K562 (cell line): ENCODE data around the gene MS4A5. TPM values are rescaled to one million over a fixed set of nuclear protein-coding genes. Genes with fewer than 3 reads are reported as not detected.

Experiments used
- ATAC-seq: fragments of 200-7000 bp; cut with Tn5 transposase; 3 replicates; pipeline ENCODE4 v1.9.1; 2020; ENCODE audit warnings: moderate library complexity
- BruUV-seq: library from RNA; stranded (reverse); fragments of 400-500 nt; replicated peaks from 2 replicates; lab custom pipeline; 2021; lab: Mats Ljungman, UMichigan
- CTCF ChIA-PET: fragments of 300-600 bp; formaldehyde crosslinking; extraction: SDS; loops from one replicate; lab custom pipeline; 2021; ENCODE audit warnings: low intra/inter-chr PET ratio; lab: Yijun Ruan, JAX
- POLR2A ChIA-PET: fragments of 300-600, 350-650 bp; sonication (Branson Sonifier 250); formaldehyde crosslinking; extraction: SDS; loops from one replicate; lab custom pipeline; 2021; ENCODE audit warnings: antibody characterized with exemption, inconsistent platforms; lab: Yijun Ruan, JAX
- DNase-seq, 4 experiments: peaks; one replicate each; pipeline versions ENCODE4 v3.0.0 to v3.0.0-alpha.2; 2011 to 2018; ENCODE audit warnings: low spot score in 3 of 4, mixed read lengths in 3 of 4; ENCODE audit errors: extremely low read depth in 1 of 4
- FAIRE-seq: peaks from 2 replicates; lab custom pipeline; 2011; peaks lifted over from hg19 to GRCh38; lab: Jason Lieb, UNC
- H2AFZ ChIP-seq: 2 replicates; pipeline ENCODE4 v1.6.0; 2011; ENCODE audit warnings: low read depth, low read length, control low read depth, inconsistent platforms
- H3K27ac ChIP-seq: fragments of 200-600 bp; 3 replicates; pipeline ENCODE4 v1.8.0; 2011; ENCODE audit warnings: low read depth, mild to moderate bottlenecking, control low read depth, inconsistent platforms, low read length, moderate library complexity, mixed read lengths; ENCODE audit errors: extremely low read depth
- H3K27me3 ChIP-seq, 2 experiments: fragments of 300-600 bp in 1 of 2; 2 replicates in 1 of 2; 3 replicates in 1 of 2; pipeline versions ENCODE4 v1.6.0 to v1.8.0; 2011; ENCODE audit warnings: inconsistent platforms in 2 of 2, low read length in 2 of 2, mild to moderate bottlenecking in 1 of 2, mixed read lengths in 1 of 2, moderate library complexity in 1 of 2; ENCODE audit not compliant: control insufficient read depth in 2 of 2, insufficient read depth in 2 of 2
- H3K36me3 ChIP-seq: fragments of 300-600 bp; 3 replicates; pipeline ENCODE4 v1.8.0; 2011; ENCODE audit warnings: mild to moderate bottlenecking, low read length, inconsistent platforms; ENCODE audit not compliant: control insufficient read depth, insufficient read depth
- H3K4me1 ChIP-seq, 2 experiments: fragments of 200-600 bp in 1 of 2; replicated peaks in 1 of 2; 2 replicates in 1 of 2; 3 replicates in 1 of 2; pipeline versions ENCODE4 v1.5.1 to v1.8.0; 2011; ENCODE audit warnings: inconsistent platforms in 2 of 2, low read length in 2 of 2, mild to moderate bottlenecking in 1 of 2, mixed read lengths in 1 of 2, moderate library complexity in 1 of 2; ENCODE audit not compliant: control insufficient read depth in 2 of 2, insufficient read depth in 2 of 2
- H3K4me2 ChIP-seq: 2 replicates; pipeline ENCODE4 v1.6.1; 2011; ENCODE audit warnings: low read length, control low read depth, inconsistent platforms, mixed read lengths; ENCODE audit not compliant: insufficient read depth
- H3K4me3 ChIP-seq: fragments of 200-600 bp; sonication (generic), shearing (Covaris generic); 2 replicates; pipeline ENCODE4 v1.5.1; 2016; ENCODE audit warnings: control low read depth, inconsistent platforms
- H3K79me2 ChIP-seq: fragments of 200-600 bp; 3 replicates; pipeline ENCODE4 v1.8.0; 2011; ENCODE audit warnings: low read length, inconsistent platforms; ENCODE audit not compliant: control insufficient read depth, insufficient read depth
- H3K9ac ChIP-seq, 2 experiments: 2 replicates each; pipeline versions ENCODE4 v1.6.0 to v1.6.1; 2011; ENCODE audit warnings: low read depth in 2 of 2, low read length in 2 of 2, control low read depth in 1 of 2, inconsistent platforms in 1 of 2, mild to moderate bottlenecking in 1 of 2, mixed read lengths in 1 of 2; ENCODE audit not compliant: insufficient read depth in 1 of 2
- H3K9me1 ChIP-seq: one replicate; pipeline ENCODE4 v1.6.0; 2011; ENCODE audit warnings: inconsistent platforms, mild to moderate bottlenecking, low read length, moderate library complexity; ENCODE audit not compliant: control insufficient read depth, insufficient read depth
- H3K9me3 ChIP-seq: replicated peaks from 2 replicates; pipeline ENCODE4 v1.5.1; 2011; ENCODE audit warnings: low read depth, low read length, inconsistent platforms; ENCODE audit not compliant: control insufficient read depth, insufficient read depth
- H4K20me1 ChIP-seq: replicated peaks from 2 replicates; pipeline ENCODE4 v1.6.1; 2011; ENCODE audit warnings: low read length, inconsistent platforms, mixed read lengths; ENCODE audit not compliant: control insufficient read depth, insufficient read depth
- HNRNPK ChIP-seq: fragments of 200-400 bp; formaldehyde crosslinking; IDR thresholded peaks from one replicate; pipeline ENCODE4 v1.6.1; 2018; ENCODE audit warnings: mild to moderate bottlenecking, low read depth, low read length; ENCODE audit not compliant: poor library complexity, severe bottlenecking
- MAZ ChIP-seq, 2 experiments: fragments of 450-650 bp in 1 of 2; sonication (generic) in 1 of 2; formaldehyde crosslinking; IDR thresholded peaks in 1 of 2; conservative IDR thresholded peaks in 1 of 2; 2 replicates each; pipeline versions ENCODE4 v1.4.0 to v1.5.0; 2020; ENCODE audit warnings: mild to moderate bottlenecking in 1 of 2, missing genetic modification reagents in 1 of 2
- NCOR1 ChIP-seq: fragments of 450-650 bp; IDR thresholded peaks from 2 replicates; pipeline ENCODE4 v1.6.1; 2016; ENCODE audit warnings: mild to moderate bottlenecking, moderate library complexity
- NFATC3 ChIP-seq: fragments of 450-650 bp; IDR thresholded peaks from 2 replicates; pipeline ENCODE4 v1.6.1; 2017; ENCODE audit warnings: mild to moderate bottlenecking
- PPARD ChIP-seq: fragments of 250-450 bp; sonication (Bioruptor Pico); IDR thresholded peaks from 2 replicates; pipeline ENCODE4 v1.8.0; 2022; ENCODE audit warnings: inconsistent platforms, mild to moderate bottlenecking, moderate library complexity
- RAD21 ChIP-seq, 2 experiments: fragments of 250-450 bp in 1 of 2; fragments of 450-650 bp in 1 of 2; sonication (Bioruptor Pico) in 1 of 2; formaldehyde crosslinking in 1 of 2; IDR thresholded peaks in 1 of 2; conservative IDR thresholded peaks in 1 of 2; 2 replicates each; pipeline versions ENCODE4 v1.4.0 to v1.8.0; 2020 to 2022; ENCODE audit warnings: mild to moderate bottlenecking in 2 of 2, moderate library complexity in 1 of 2
- SMAD1 ChIP-seq: fragments of 150-350 bp; IDR thresholded peaks from 2 replicates; pipeline ENCODE4 v1.6.1; 2014; ENCODE audit warnings: low read length, low read depth; ENCODE audit not compliant: partially characterized antibody
- SP1 ChIP-seq: sonication (generic); formaldehyde crosslinking; IDR thresholded peaks from 2 replicates; pipeline ENCODE4 v1.8.1; 2022; ENCODE audit warnings: mild to moderate bottlenecking, missing genetic modification reagents
- STAT5A ChIP-seq: IDR thresholded peaks from 2 replicates; pipeline ENCODE4 v1.6.1; 2012; ENCODE audit warnings: low read length, inconsistent platforms, borderline replicate concordance
- ZNF146 ChIP-seq: IDR thresholded peaks from one replicate; pipeline ENCODE4 v1.6.1; 2018; ENCODE audit warnings: missing compliant biosample characterization; ENCODE audit not compliant: unreplicated experiment
- ZNF778 ChIP-seq: fragments of 450-650 bp; formaldehyde crosslinking; IDR thresholded peaks from 2 replicates; pipeline ENCODE4 v1.4.0; 2020; ENCODE audit warnings: mild to moderate bottlenecking, moderate library complexity
- WGBS: fragments of 100-300 bp; shearing (Covaris generic); methylation state at CpG from one replicate; pipeline ENCODE4 v1.1.6; 2016; ENCODE audit warnings: low coverage, mixed read lengths; ENCODE audit not compliant: insufficient coverage; ENCODE audit errors: missing lambda C conversion rate; 5-methylcytosine and 5-hydroxymethylcytosine counted together
- in situ Hi-C: fragments of 300-500 bp; cut with MboI; formaldehyde crosslinking; loops from 4 replicates; pipeline ENCODE4 v1.15.0; 2018; ENCODE audit warnings: inconsistent platforms, mixed read lengths
- intact Hi-C: fragments of 100-400 bp; cut with micrococcal nuclease; formaldehyde crosslinking; loops from 2 replicates; pipeline ENCODE4 v1.14.2; 2022
- polyA plus RNA-seq, 8 experiments: library from polyadenylated mRNA; depleted of rRNA in 4 of 8; stranded (reverse) in 5 of 8; unstranded in 3 of 8; fragments of >200 nt; fragmentation: Nextera tagmentation in 2 of 8; fragmentation: Illumina TruSeq in 1 of 8; extraction: Ambion mirVana in 2 of 8; extraction: Trizol in 1 of 8; gene quantifications; 2 replicates each; pipeline versions ENCODE4 v1.2.1 to v1.2.3, GENCODE V29; 2011 to 2014; ENCODE audit warnings: inconsistent platforms in 1 of 8, missing spikeins in 1 of 8
- total RNA-seq, 7 experiments: library from RNA; depleted of rRNA in 6 of 7; stranded (reverse); fragments of >200 nt in 6 of 7; fragmentation: Illumina TruSeq in 2 of 7; extraction: Trizol in 2 of 7; gene quantifications; 2 replicates each; pipeline versions ENCODE4 v1.2.1 to v1.2.3, GENCODE V29; 2011 to 2021; ENCODE audit warnings: low replicate concordance in 1 of 7
- TF ChIP-seq, protein P1 (sequence below): sonication (generic); formaldehyde crosslinking; IDR thresholded peaks from 2 replicates; pipeline ENCODE4 v1.8.0; 2022; ENCODE audit warnings: mild to moderate bottlenecking, missing genetic modification reagents
- TF ChIP-seq, protein P2 (sequence below), 2 experiments: fragments of 150-350 bp in 1 of 2; IDR thresholded peaks; 2 replicates each; pipeline ENCODE4 v1.6.1; 2012 to 2016; ENCODE audit warnings: low read depth in 2 of 2, low read length in 2 of 2, mild to moderate bottlenecking in 1 of 2, moderate library complexity in 1 of 2
- TF ChIP-seq, protein P3 (sequence below): IDR thresholded peaks from 2 replicates; pipeline ENCODE4 v1.6.1; 2016; ENCODE audit warnings: missing genetic modification characterization, missing compliant biosample characterization

The MS4A5 gene
- total and polyA plus RNA-seq, 9 of the 15 experiments (the other 6 are each of a cell fraction or from before 2014, with no cell fraction given) = not detected

DNA sequence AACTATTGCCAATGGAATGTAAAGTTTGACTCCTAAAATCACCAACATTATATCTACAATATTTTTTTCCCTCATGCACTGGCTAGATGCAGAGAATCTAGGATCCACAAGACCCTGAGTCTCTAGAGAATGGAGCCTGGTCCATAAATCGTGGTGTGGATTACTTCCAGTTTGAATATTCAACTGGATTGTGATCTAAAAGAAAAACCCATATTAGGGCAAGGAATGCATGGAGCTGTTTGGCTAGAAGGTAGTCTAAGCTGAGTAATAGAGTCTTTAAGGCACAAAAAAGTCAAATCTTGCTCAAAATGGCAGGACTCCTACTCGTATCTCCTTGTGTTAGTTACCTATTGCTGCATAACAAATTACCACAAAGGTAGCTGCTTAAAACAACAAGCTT is 9.4 kb upstream of the MS4A5 start:
- ChIA-PET POLR2A (no interaction called here), CTCF (interaction anchor here (0.7 kb wide), 1 partner anchor 12 kb away, joined by 3 read pairs; no protein-coding TSS in a partner anchor)
- Histone ChIP-seq H4K20me1 (no peaks in the 10 kb centered on the region), H3K9me1 (no peaks in the 10 kb centered on the region), H3K79me2 (no peaks in the 10 kb centered on the region), H2AFZ (no peak overlapping the region), H3K27ac (no peak overlapping the region), H3K27me3 (no peaks in the 10 kb centered on the region), H3K4me3 (no peak overlapping the region), H3K36me3 (no peaks in the 10 kb centered on the region), H3K4me2 (no peak overlapping the region), H3K4me1 (no peaks in the 10 kb centered on the region), H3K9me3 (no peaks in the 10 kb centered on the region), H3K9ac (no peak overlapping the region)
- BruUV-seq = no TSS peak
- in situ Hi-C loops (no loop called here), intact Hi-C loops (no loop called here)
- 0% methylated on average over 2 of the region's 2 CpGs for WGBS
- DNase-seq (no peak), ATAC-seq (no peak), FAIRE-seq (no peak)
- no peak for TF ChIP-seq SP1
- TF ChIP-seq NCOR1 = no peak
- TF ChIP-seq, protein P1, sequence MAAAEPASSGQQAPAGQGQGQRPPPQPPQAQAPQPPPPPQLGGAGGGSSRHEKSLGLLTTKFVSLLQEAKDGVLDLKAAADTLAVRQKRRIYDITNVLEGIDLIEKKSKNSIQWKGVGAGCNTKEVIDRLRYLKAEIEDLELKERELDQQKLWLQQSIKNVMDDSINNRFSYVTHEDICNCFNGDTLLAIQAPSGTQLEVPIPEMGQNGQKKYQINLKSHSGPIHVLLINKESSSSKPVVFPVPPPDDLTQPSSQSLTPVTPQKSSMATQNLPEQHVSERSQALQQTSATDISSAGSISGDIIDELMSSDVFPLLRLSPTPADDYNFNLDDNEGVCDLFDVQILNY (CRISPR knock-in tag) = no peak
- no peak for TF ChIP-seq NFATC3
- TF ChIP-seq, protein P2, sequence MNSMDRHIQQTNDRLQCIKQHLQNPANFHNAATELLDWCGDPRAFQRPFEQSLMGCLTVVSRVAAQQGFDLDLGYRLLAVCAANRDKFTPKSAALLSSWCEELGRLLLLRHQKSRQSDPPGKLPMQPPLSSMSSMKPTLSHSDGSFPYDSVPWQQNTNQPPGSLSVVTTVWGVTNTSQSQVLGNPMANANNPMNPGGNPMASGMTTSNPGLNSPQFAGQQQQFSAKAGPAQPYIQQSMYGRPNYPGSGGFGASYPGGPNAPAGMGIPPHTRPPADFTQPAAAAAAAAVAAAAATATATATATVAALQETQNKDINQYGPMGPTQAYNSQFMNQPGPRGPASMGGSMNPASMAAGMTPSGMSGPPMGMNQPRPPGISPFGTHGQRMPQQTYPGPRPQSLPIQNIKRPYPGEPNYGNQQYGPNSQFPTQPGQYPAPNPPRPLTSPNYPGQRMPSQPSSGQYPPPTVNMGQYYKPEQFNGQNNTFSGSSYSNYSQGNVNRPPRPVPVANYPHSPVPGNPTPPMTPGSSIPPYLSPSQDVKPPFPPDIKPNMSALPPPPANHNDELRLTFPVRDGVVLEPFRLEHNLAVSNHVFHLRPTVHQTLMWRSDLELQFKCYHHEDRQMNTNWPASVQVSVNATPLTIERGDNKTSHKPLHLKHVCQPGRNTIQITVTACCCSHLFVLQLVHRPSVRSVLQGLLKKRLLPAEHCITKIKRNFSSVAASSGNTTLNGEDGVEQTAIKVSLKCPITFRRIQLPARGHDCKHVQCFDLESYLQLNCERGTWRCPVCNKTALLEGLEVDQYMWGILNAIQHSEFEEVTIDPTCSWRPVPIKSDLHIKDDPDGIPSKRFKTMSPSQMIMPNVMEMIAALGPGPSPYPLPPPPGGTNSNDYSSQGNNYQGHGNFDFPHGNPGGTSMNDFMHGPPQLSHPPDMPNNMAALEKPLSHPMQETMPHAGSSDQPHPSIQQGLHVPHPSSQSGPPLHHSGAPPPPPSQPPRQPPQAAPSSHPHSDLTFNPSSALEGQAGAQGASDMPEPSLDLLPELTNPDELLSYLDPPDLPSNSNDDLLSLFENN (IDR thresholded peaks at IDR 0.05; ENCODE audit: low read depth in 2 of 2, low read length in 2 of 2) = no peak
- TF ChIP-seq MAZ (CRISPR knock-in tag; conservative IDR thresholded peaks at IDR 0.05 in 1 of 2, IDR thresholded peaks at IDR 0.05 in 1 of 2) = no peak
- TF ChIP-seq RAD21 (CRISPR knock-in tag; conservative IDR thresholded peaks at IDR 0.05 in 1 of 2, IDR thresholded peaks at IDR 0.05 in 1 of 2) = no peak
- TF ChIP-seq HNRNPK = no peak
- no peak for TF ChIP-seq ZNF146 (CRISPR knock-in tag)
- no peak for TF ChIP-seq STAT5A
- TF ChIP-seq PPARD (CRISPR knock-in tag) = no peak
- TF ChIP-seq, protein P3, sequence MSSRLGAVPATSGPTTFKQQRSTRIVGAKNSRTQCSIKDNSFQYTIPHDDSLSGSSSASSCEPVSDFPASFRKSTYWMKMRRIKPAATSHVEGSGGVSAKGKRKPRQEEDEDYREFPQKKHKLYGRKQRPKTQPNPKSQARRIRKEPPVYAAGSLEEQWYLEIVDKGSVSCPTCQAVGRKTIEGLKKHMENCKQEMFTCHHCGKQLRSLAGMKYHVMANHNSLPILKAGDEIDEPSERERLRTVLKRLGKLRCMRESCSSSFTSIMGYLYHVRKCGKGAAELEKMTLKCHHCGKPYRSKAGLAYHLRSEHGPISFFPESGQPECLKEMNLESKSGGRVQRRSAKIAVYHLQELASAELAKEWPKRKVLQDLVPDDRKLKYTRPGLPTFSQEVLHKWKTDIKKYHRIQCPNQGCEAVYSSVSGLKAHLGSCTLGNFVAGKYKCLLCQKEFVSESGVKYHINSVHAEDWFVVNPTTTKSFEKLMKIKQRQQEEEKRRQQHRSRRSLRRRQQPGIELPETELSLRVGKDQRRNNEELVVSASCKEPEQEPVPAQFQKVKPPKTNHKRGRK = no peak
- TF ChIP-seq SMAD1 = no peak
- TF ChIP-seq ZNF778 (CRISPR knock-in tag) = no peak
